ENCODE data around the gene GTF3C4. TPM values are rescaled to one million over a fixed set of nuclear protein-coding genes. Genes with fewer than 3 reads are reported as not detected.

Gene GTF3C4
- total RNA-seq, 1 experiment from 2014 or later = 25.1 TPM

- TF ChIP-seq SIN3A (IDR thresholded peaks at IDR 0.05; ENCODE audit: borderline replicate concordance, insufficient read depth, low read depth, low read length) = no peak
- no peak for TF ChIP-seq TCF7L2 (IDR thresholded peaks at IDR 0.05; ENCODE audit: low read depth, low read length)
- no peak for TF ChIP-seq REST (IDR thresholded peaks at IDR 0.05; ENCODE audit: insufficient read depth in 1 of 2, low read depth in 2 of 2, low read length in 1 of 2)
- TF ChIP-seq POLR2AphosphoS5 (IDR thresholded peaks at IDR 0.05; ENCODE audit: low read depth, low read length) = no peak
- Histone ChIP-seq H3K27ac (ENCODE audit: low read length) (no peak overlapping the region), H3K9me3 (ENCODE audit: control insufficient read depth, insufficient read depth, low read depth, low read length) (no peaks in the 10 kb centered on the region), H3K27me3 (ENCODE audit: control insufficient read depth, insufficient read depth, low read length) (no peaks in the 10 kb centered on the region), H3K4me3 (ENCODE audit: low read depth in 2 of 2, low read length in 2 of 2) (no peak overlapping the region), H3K4me1 (ENCODE audit: control insufficient read depth, insufficient read depth, low read length) (no peaks in the 10 kb centered on the region), H3K36me3 (ENCODE audit: control insufficient read depth, insufficient read depth, low read length) (peaks cover 18% of the 10 kb centered on the region)
- no TSS peak for BruUV-seq (replicated peaks)
- ChIA-PET CTCF (no interaction called here), POLR2A (interaction anchor here (0.7 kb wide), 1 partner anchor 36 kb away, joined by 3 read pairs; no protein-coding TSS in a partner anchor)
- DNase-seq (ENCODE audit: low read depth, low spot score) (no peak), ATAC-seq (0 out of 2 replicates have a peak, but pooled peaks have one; percentile 56)
- intact Hi-C loops (cut with micrococcal nuclease; ENCODE audit: unreplicated experiment) (no loop called here), in situ Hi-C loops (cut with HindIII; ENCODE audit: low pct_unique_long_range_greater_than_20kb, low sequenced_read_pairs) (no loop called here)
Measured at GRCh38 chr9:132644251-132644650, 26.0 kb upstream of the GTF3C4 start.

GRCh38 chr9:132645306-132645705 is 25.0 kb upstream of the GTF3C4 start:
- POLR2A ChIA-PET = no interaction called here
- H3K27me3 ChIP-seq (ENCODE audit: control insufficient read depth, insufficient read depth, low read length) = no peaks in the 10 kb centered on the region
- ATAC-seq (no peak), DNase-seq (ENCODE audit: low read depth, low spot score) (no peak)
- H3K27ac ChIP-seq (ENCODE audit: low read length) = no peak overlapping the region
- no TSS peak for BruUV-seq (replicated peaks)
- no peak overlapping the region for H3K4me3 ChIP-seq (ENCODE audit: low read depth in 2 of 2, low read length in 2 of 2)
- intact Hi-C loops (cut with micrococcal nuclease; ENCODE audit: unreplicated experiment) = no loop called here
- no peaks in the 10 kb centered on the region for H3K9me3 ChIP-seq (ENCODE audit: control insufficient read depth, insufficient read depth, low read depth, low read length)
- in situ Hi-C loops (cut with HindIII; ENCODE audit: low pct_unique_long_range_greater_than_20kb, low sequenced_read_pairs) = no loop called here
- CTCF ChIA-PET = no interaction called here
- H3K36me3 ChIP-seq (ENCODE audit: control insufficient read depth, insufficient read depth, low read length) = peaks cover 24% of the 10 kb centered on the region
- no peaks in the 10 kb centered on the region for H3K4me1 ChIP-seq (ENCODE audit: control insufficient read depth, insufficient read depth, low read length)
- TF ChIP-seq CTCF (IDR thresholded peaks at IDR 0.05) (no peak), SIN3A (IDR thresholded peaks at IDR 0.05; ENCODE audit: borderline replicate concordance, insufficient read depth, low read depth, low read length) (no peak), POLR2AphosphoS5 (IDR thresholded peaks at IDR 0.05; ENCODE audit: low read depth, low read length) (no peak), REST (IDR thresholded peaks at IDR 0.05; ENCODE audit: insufficient read depth in 1 of 2, low read depth in 2 of 2, low read length in 1 of 2) (no peak), TCF7L2 (IDR thresholded peaks at IDR 0.05; ENCODE audit: low read depth, low read length) (no peak)

Data from Panc1 (cell line).